ENCODE measurements around the gene ADGRA1.

Gene ADGRA1

DNA sequence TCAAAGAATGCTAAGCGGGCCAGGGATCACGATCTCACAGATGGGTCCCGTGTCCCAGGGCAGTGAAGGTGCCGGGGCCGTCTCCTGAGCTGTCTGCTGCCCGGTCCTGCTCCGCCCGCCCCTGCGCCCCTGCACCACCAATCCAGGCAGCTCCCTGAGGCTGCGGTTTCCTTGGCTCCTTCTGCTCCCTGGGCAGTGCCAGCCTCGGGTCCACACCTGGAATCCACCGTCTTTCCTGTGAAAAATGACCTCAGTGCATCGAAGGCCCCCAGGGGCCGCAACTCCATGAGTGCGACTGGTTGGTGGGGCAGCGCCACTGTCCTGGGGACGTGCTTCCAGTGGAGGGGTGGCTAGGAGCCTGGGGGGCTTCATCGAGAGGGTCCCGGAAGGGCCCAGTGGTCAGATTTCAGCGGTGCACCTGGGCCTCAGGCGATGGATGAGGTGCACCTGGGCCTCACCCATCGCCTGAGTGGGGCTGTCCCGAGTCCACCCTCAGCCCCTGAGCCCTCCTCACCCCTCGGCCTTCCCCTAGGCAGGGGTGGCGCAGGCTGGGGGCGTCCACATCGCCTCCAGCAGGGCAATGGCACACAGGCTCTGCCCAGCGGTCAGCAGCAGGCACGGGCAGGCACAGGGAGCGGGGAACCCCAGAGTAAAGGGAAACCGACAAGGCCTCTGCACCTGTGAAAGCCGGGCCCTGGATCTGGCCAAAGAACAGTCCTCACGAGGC is 27.2 kb downstream of the ADGRA1 start:
- DNase-seq, result no peak

DNA sequence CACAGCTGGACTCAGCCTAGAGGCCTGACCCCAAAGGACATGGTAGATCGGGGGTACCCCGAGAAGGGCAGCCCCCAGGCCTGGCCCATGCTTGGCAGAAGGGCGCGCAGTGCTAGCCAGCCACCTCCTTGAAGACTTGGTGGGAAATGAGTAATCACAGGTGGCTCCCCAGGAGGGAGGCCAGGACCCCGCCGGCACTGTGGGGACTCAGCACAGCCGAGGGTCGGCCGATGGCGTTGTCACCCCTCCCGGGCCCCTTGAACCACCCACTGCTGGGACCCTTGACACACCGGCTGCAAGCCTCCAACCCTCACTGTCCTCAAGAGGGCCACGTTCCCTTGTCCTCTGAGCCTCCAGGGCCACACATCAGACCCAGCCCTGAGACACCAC is 27.7 kb downstream of the ADGRA1 start:
- no peak for DNase-seq

DNA sequence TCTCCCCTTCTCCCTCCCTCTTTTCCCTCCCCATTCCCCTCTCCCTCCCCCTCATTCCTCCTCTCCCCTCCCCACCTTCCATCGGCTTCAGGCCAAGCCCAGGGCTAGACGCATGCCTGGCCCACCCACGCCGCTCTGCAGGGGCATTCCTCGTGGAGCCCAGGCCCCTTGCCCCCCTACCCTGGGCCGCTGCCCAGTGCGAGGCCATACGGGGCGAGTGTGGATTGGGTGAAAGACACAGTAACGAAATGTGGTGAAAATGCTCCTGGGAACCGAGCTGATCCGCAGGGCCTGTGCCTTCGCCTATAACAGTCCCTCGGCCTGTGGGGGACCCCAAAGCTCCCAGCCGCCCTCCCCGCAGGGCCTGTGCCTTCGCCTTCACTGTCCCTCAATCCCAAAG is 28.3 kb downstream of the ADGRA1 start:
- DNase-seq, result no peak

DNA sequence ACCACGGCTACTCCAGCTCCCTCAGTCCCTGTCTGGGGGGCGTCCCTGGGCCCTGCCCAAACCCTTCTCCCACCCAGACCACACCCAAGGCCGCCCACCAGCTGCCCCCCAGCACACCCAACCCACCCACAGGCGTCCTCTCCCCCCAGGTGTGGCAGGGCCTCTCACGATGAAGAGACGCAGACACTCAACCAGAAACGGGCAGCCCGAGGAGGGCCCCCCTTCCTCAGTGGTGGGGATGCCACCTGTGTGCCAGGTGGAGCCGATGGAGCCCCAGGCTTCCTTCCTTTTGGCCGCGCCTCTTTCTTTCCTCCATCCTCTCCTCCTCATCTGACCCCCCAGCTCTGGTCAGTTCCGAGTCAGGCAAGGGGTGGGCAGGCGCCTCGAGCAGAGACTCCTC is 28.7 kb downstream of the ADGRA1 start:
- DNase-seq, result no peak

DNA sequence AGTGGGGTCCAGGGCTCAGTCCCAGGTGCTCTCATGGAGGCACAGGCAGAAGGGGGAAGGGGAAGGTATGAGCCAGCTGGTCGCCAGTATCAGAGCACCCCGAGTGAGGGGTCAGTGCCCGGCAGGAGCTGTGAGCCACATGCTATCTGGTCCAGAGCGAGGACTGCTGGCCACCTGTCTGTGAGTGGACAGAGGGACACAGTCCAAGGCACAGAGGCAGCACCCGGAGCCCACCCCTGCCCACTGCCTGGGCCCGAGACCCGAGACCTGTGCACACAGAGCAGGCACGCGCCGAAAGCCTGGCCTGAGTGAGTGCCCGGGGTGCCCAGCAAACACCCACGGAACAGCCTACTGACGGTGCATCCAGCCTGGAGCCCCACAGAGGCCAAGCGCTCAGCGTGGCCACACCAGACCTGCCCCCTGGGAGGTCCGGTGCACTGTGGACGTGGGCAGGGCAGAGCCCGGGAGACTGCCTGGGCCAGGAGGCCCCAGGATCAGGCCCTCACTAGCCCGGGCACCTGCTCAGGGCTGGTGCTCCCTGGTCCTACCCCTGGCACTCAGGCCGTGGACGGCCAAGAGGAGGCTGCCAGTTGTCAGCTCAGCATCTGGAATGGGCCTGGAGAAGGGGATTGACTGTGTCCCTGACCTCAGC is 29.4 kb downstream of the ADGRA1 start:
- DNase-seq, result no peak

DNA sequence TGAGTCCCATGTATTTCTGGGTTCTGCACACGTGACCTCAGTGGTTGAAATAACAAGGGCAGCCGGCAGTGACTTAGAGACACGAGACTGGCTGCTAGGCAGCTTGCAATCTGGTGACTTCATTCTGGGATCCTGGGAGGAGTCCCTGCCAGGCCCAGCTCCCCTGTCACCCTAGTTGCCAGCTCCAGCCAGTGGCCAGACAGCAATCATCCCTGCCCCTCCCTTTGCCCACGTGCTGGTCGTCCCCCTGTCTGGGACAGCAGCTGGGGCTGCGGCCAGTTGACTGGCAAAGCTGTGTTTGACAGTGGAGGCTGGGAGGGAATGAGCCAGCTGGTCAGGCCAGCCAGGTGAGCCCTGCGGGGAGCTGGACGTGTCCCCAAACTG is 30.0 kb downstream of the ADGRA1 start:
- no peak for DNase-seq

DNA sequence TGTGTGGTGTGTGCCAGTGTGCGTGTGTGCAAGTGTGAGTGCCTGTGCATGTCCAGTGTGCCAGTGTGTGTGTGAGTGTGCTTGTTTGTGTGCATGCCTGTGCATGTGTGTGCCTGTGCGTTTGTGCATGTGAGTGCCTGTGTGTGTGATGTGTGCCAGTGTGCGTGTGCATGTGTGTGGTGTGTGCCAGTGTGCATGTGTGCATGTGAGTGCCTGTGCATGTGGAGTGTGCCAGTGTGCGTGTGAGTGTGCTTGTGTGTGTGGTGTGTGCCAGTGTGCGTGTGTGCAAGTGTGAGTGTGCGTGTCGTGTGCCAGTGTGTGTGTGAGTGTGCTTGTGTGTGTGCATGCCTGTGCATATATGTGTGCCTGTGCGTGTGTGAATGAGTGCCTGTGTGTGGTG is 33.8 kb downstream of the ADGRA1 start:
- no peak for DNase-seq

DNA sequence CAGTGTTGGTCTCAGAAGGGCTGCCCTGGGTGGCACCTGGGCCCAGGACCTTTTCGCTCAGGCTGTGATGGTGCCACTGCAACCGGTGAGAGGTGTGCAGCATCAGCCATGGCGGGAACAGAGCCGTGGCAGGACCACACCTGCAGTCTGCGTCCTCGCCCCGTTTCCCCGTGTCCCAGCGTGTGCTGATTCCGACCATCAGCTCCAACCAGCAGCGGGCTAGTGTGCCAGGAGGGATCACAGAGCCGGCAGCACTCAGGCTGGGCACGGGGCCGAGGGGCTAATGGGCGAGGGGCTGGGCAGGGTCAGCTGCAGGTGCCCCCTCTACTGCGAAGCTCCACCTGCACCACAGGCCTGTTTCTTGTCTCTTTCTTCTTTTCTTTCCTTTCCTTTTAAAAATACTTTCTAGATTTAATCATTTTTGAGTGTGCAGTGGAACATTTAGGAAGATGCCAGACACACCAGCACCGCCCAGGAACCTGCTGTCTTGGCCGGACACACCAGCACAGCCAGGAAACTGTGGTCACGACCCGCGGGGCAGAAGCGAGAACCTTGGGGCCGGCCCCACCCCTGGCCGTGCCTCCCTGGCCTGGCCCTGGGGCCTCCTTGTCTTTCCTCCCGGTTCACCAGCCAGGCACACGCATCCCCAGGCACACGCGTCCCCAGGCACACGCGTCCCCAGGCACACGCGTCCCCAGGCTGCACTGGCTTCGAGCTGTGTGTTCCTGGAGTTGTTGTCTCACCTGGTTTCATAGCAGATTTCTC is 34.6 kb downstream of the ADGRA1 start:
- DNase-seq, result no peak

DNA sequence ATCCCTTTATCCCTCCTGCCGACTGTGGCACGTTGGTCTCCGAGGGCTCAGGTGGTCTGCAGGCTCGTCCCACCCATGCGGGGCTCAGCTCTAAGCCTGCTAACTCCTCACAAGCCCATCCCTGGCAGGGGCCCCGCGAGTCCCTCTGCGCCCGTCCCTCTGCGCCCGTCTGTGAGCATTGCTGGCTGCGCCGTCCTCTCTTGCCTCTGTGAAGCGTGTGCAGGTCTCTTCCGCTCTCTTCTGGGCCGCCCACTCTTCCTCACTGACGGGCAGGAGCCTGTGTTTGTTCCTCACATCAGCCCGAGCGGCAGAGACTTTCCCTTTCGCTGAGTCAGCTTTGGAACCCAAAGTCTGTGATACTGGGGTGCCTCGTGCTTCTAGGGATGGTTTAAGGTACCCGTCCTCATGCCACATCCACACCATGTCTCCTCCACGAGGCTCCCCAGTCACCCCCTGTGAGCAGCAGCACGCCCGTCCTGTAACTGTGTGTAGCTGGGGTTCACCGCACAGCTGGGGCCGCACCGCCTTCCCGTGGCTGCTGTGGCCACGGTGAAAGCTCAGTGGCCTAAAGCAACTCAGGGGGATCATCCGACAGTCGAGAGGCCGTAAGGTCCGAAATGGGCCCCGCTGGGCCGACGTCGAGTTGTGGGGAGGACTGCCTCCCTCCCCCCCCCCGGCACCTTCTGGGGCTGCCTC is 35.5 kb downstream of the ADGRA1 start:
- peak; percentile 5 for DNase-seq

DNA sequence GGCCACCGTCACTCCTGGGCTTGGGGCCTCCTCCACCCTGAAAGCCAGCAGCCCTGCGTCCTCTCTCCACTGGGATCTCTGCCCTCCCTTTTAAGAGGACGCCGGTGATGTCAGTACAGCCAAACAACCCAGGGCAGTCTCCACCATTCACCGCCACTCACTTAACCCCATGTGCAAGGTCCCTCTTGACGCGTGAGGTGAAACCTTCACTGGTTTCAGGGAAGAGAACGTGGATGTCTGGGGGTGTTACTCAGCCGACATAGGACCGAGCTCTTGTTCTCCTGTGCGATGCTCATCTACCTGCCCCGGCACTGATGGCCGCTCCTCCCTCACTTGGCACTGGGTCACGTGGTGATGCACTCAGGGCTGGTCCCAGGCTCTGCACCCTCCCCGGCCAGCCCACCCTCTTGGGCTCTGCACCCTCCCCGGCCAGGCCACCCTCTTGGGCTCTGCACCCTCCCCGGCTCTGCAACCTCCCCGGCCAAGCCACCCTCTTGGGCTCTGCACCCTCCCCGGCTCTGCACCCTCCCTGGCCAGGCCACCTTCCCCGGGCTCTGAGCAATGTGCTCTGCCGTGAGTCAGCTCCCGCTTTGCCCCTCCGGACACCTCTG is 36.1 kb downstream of the ADGRA1 start:
- no peak for DNase-seq

DNA sequence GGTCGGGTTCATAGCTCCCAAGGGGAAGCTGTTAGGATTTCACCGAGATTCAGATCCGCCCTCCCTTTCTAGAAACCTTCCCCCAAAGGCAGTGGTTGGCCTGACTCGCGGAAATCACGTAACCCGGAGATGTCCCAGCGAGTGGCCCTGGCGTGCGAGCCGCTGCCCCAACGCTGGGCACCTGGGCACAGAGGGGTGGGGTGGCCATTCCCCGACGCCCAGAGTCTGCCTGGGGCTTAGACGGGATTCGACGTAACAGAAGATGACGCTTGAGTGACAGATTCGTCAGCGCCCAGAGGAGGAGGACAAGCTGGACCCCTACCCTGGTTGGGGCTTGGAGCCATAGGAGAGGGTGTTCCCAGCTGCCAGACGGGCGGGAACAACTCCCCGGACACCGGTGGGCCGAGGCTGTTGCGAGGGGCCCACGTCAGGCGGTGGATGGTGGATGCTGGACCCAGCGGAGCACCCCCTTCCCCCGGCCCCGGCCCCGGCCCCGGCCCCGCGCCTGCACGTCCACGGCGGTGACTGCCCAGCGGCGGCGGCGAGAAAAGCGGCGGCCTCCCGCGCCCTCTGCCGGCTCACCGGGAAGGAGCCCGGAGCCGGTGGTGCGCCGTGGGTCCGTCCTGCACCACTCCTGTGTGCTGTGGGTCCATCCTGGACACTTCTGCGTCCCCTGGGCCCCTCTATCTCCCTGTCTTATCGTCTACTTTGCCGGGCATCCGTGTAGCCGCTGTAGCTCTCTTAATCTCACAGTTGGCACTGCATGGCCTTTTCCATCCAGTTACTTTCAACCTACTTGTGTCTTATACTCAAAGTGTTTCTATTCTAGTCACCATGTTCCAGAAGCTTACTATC is 36.9 kb downstream of the ADGRA1 start:
- peak; percentile 28 for DNase-seq

DNA sequence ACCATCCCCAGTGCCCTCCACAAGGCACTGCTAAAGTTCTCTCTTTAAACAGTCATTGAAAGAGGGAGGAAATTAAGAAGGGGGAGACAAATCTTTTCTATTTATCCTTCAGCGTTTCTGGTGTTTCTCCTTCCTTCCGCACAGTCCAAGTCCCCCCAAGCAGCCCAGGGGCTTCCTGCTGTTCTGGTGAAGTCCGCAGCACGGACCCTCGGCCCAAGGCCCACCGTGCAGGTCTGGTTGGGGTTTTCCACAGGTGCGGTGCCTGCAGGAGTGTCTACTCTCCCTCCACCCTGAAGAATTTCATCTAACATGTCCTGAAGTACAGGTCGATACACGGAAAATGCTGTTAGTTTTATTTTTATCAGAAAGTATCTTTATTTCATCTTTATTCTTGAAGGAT is 38.2 kb downstream of the ADGRA1 start:
- no peak for DNase-seq

DNA sequence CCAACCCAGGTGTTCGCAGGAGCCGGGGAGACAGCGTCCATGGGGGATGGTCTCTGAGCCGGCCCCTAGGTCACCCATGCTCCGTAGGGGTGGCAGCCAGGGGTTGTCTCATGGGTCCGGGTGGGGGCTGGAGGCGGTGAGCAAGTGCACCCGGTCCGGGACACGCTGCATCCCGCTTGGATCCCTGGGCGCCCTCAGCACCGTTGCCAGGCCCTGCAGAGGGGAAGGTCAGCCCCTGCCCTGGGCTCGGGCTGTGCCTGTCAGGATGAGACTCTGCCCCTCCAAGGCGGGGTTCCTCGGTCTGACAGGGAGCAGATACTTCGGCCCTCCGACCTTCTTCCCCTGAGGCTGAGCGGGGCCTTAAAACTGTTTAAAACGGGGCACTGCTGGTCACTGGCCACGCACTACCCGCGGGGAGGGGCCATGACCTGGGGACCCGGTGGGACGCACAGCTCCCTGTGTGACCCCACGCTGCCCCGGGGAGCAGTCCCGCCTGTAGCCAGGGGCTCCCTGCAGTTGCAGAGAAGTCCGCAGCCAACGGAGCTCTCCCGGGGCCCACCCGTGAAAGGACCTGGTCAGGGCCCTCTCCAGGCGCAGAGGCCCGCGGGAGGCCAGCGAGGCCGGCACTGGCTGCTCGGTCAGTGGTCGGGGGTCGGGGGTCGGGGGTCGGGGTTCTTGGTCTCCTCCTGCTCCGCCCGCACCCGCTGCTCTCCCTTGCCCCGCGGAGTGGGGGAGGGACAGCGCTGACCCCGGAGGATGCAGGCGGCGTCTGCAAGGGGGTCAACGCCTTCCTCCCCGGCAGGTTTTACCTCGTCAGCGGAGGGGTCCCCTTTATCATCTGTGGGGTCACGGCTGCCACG is 38.9 kb downstream of the ADGRA1 start:
- no peak for DNase-seq

DNA sequence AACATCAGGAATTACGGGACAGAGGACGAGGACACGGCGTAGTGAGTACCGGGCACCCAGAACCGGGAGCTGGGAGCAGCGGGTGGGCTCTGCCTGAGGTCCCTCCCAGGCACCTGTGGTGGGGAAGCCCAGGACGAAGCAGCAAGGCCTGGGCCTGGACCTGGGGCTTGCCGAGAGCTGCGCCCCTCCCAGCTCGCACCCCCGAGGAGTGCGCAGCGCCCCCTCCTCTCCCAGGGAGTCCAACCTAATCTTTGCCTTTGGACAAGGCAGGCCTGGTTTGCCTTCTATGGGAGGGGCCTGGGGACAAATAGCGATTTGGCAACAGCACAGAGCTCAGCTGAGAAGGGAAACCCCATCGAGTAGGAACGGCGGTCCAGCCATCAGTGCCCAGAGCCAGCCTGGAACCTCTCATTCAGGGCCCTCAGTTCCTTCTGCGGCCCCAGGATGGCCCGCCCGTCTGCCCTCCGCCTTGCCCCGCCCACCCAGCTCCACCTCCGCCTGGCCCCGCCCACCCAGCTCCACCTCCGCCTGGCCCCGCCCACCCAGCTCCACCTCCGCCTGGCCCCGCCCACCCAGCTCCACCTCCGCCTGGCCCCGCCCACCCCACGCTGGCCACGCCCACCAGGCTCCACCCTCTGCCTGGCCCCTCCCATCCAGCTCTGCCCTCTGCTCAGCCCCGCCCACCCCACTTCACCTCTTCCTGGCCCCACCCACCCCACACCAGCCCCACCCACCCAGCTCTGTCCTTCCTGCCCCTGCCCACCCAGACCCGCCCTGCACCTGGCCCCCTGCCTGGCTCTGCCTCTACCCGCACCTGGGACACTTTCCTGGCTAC is 39.8 kb downstream of the ADGRA1 start:
- no peak for DNase-seq

DNA sequence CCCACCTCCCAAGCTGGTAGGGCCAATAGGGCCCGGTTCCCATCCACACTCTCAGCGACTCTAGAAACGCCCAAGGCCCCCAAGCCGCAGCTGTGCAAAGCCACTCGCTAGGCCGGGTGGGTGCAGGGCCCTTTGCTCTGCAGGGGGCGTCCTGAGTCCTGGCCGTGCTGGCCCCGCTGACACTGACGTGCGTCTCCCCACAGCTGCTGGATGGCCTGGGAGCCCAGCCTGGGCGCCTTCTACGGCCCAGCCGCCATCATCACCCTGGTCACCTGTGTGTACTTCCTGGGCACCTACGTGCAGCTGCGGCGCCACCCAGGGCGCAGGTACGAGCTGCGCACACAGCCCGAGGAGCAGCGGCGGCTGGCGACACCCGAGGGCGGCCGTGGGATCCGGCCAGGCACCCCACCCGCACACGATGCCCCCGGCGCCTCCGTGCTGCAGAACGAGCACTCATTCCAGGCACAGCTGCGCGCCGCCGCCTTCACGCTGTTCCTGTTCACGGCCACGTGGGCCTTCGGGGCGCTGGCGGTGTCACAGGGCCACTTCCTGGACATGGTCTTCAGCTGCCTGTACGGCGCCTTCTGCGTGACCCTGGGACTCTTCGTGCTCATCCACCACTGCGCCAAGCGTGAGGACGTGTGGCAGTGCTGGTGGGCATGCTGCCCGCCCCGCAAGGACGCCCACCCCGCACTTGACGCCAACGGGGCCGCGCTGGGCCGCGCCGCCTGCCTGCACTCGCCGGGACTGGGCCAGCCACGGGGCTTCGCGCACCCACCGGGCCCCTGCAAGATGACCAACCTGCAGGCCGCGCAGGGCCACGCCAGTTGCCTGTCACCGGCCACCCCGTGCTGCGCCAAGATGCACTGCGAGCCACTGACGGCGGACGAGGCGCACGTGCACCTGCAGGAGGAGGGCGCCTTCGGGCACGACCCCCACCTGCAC is 40.7 kb downstream of the ADGRA1 start:
- no peak for DNase-seq

DNA sequence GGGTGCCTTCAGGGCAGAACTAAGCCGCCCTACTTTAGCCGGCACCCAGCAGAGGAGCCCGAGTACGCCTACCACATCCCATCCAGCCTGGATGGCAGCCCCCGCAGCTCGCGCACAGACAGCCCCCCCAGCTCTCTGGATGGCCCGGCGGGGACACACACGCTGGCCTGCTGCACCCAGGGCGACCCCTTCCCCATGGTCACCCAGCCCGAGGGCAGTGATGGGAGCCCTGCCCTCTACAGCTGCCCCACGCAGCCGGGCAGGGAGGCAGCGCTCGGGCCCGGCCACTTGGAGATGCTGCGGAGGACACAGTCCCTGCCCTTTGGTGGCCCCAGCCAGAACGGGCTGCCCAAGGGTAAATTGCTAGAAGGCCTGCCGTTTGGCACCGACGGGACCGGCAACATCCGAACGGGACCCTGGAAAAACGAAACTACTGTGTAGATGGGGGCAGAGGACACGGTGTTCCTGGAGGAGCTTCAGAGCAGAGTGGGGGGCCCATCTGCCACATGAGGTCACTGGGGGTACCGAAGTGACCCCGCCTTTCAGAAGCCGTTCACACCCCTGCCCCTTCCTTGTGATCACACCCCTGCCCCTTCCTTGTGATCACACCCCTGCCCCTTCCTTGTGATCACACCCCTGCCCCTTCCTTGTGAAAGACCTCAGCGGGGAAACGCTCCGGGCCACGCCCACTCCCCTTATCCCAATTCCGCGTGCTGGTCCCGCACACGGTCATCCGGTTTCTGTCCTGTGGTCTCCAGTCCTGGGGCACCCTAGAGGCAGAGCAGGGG is 41.5 kb downstream of the ADGRA1 start:
- DNase-seq, result no peak

DNA sequence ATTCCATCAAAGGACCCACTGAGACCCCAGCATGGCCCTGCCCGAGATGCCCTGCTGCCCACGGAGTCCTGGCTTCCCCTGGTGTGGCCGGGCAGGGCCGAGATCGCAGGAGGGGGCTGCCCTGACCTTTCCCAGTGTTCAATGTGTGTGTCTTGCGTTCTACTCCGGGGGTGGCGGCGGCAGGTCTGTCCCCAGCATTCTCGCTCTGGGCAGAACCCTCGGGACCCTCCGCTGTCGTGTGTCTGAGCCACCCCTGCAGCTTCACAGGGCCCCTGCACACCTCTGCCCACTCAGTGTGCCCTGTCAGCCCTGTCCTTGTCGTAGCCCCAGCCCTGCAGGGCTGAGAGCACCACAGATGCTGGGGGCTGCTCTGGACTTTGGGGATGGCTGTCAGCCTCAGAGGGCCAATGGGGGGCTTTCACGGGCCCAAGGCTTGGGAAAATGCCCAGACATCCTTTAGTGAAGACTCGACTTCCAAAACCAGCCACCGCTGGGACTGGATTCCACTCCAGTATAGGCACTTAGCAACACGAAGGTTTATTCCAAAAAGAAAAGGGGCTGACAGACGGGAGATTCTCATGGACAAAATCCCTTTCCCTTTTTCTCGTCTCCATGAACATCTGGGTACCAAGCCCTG is 42.3 kb downstream of the ADGRA1 start:
- no peak for DNase-seq

DNA sequence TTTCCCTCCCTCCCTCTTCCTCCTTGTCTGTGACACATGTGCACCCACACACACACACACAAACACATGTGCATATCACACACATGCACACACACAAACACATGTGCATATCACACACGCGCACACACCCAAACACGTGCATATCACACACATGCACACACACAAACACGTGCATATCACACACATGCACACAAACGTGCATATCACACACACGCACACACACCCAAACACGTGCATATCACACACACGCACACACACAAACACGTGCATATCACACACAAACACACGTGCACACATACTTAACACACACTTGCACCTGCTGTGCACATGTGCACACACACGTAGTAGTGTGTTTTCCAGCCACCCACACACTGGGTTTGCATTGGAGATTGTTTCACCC is 42.9 kb downstream of the ADGRA1 start:
- no peak for DNase-seq
